HepG2 (cell line): Measurements from ENCODE around the gene TNFRSF13B. TPM values are rescaled to one million over a fixed set of nuclear protein-coding genes. Genes with fewer than 3 reads are reported as not detected.

Experiments used
- ATAC-seq: fragments of 200-7000 bp; cut with Tn5 transposase; 3 replicates; pipeline ENCODE4 v1.9.1; 2020; ENCODE audit warnings: mild to moderate bottlenecking, moderate library complexity
- BruUV-seq: library from RNA; stranded (reverse); fragments of 400-500 nt; replicated peaks from 2 replicates; lab custom pipeline; 2021; lab: Mats Ljungman, UMichigan
- CTCF ChIA-PET: fragments of 300-600 bp; formaldehyde crosslinking; extraction: SDS; loops from one replicate; lab custom pipeline; 2021; ENCODE audit warnings: low total read pairs, inconsistent platforms, low intra/inter-chr PET ratio; lab: Yijun Ruan, JAX
- POLR2A ChIA-PET: fragments of 350-600 bp; sonication (Branson Sonifier 250); formaldehyde crosslinking; loops from one replicate; lab custom pipeline; 2020; ENCODE audit warnings: antibody characterized with exemption, inconsistent platforms; lab: Yijun Ruan, JAX
- DNase-seq: peaks from one replicate; pipeline ENCODE4 v3.0.0-alpha.2; 2015; ENCODE audit warnings: low spot score
- FAIRE-seq: peaks from 3 replicates; lab custom pipeline; 2011; peaks lifted over from hg19 to GRCh38; lab: Jason Lieb, UNC
- H2AFZ ChIP-seq: one replicate; pipeline ENCODE4 v1.6.1; 2011; ENCODE audit warnings: low read length, inconsistent platforms
- H3K27ac ChIP-seq: fragments of 300-600 bp; 3 replicates; pipeline ENCODE4 v1.8.0; 2011; ENCODE audit warnings: mixed run types, mild to moderate bottlenecking, mixed read lengths, low read length, inconsistent platforms; ENCODE audit not compliant: insufficient read depth; ENCODE audit errors: extremely low read length
- H3K27me3 ChIP-seq, 2 experiments: fragments of 200-600 bp in 1 of 2; 2 replicates in 1 of 2; 3 replicates in 1 of 2; pipeline versions ENCODE4 v1.6.0 to v1.8.0; 2011; ENCODE audit warnings: low read length in 2 of 2, mild to moderate bottlenecking in 2 of 2, moderate library complexity in 2 of 2, inconsistent platforms in 1 of 2; ENCODE audit not compliant: insufficient read depth in 2 of 2, control insufficient read depth in 1 of 2
- H3K36me3 ChIP-seq, 2 experiments: fragments of 200-600 bp in 1 of 2; replicated peaks in 1 of 2; 2 replicates in 1 of 2; 3 replicates in 1 of 2; pipeline versions ENCODE4 v1.5.1 to v1.8.0; 2011; ENCODE audit warnings: low read length in 2 of 2, inconsistent platforms in 1 of 2; ENCODE audit not compliant: insufficient read depth in 2 of 2, control insufficient read depth in 1 of 2
- H3K4me1 ChIP-seq: 2 replicates; pipeline ENCODE4 v1.5.1; 2012; ENCODE audit warnings: low read length, inconsistent platforms; ENCODE audit not compliant: insufficient read depth
- H3K4me2 ChIP-seq: 2 replicates; pipeline ENCODE4 v1.6.0; 2011; ENCODE audit warnings: low read depth, low read length, inconsistent platforms
- H3K4me3 ChIP-seq, 3 experiments: fragments of 200-600 bp in 1 of 3; sonication (generic), shearing (Covaris generic) in 1 of 3; replicated peaks in 1 of 3; 2 replicates each; pipeline ENCODE4 v1.5.1; 2011 to 2016; ENCODE audit warnings: low read length in 3 of 3, inconsistent platforms in 2 of 3, low read depth in 2 of 3, mild to moderate bottlenecking in 2 of 3, control low read depth in 1 of 3, mixed read lengths in 1 of 3; ENCODE audit not compliant: insufficient read depth in 1 of 3
- H3K79me2 ChIP-seq: one replicate; pipeline ENCODE4 v1.6.1; 2011; ENCODE audit warnings: low read length, inconsistent platforms; ENCODE audit not compliant: insufficient read depth
- H3K9ac ChIP-seq: 2 replicates; pipeline ENCODE4 v1.6.0; 2011; ENCODE audit warnings: mild to moderate bottlenecking, low read depth, low read length, inconsistent platforms; ENCODE audit not compliant: insufficient read depth
- H3K9me3 ChIP-seq: 2 replicates; pipeline ENCODE4 v1.5.1; 2012; ENCODE audit warnings: mild to moderate bottlenecking, low read length
- H4K20me1 ChIP-seq: 2 replicates; pipeline ENCODE4 v1.6.0; 2011; ENCODE audit warnings: inconsistent platforms, mild to moderate bottlenecking, low read length, moderate library complexity; ENCODE audit not compliant: insufficient read depth
- GFI1 ChIP-seq: sonication (generic); formaldehyde crosslinking; IDR thresholded peaks from 2 replicates; pipeline ENCODE4 v1.5.0; 2020; ENCODE audit warnings: missing genetic modification reagents, mild to moderate bottlenecking, borderline replicate concordance
- HDAC1 ChIP-seq: sonication (generic); formaldehyde crosslinking; IDR thresholded peaks from 2 replicates; pipeline ENCODE4 v1.5.1; 2020; ENCODE audit warnings: mild to moderate bottlenecking, missing genetic modification reagents
- KAT7 ChIP-seq: IDR thresholded peaks from 2 replicates; pipeline ENCODE4 v1.6.1; 2018; ENCODE audit warnings: borderline replicate concordance, missing compliant biosample characterization
- MAFG ChIP-seq: sonication (generic); formaldehyde crosslinking; IDR thresholded peaks from 2 replicates; pipeline ENCODE4 v1.5.1; 2020; ENCODE audit warnings: mild to moderate bottlenecking, missing genetic modification reagents
- ZNF557 ChIP-seq: sonication (generic); formaldehyde crosslinking; IDR thresholded peaks from 2 replicates; pipeline ENCODE4 v1.4.0; 2020; ENCODE audit warnings: missing genetic modification reagents
- ZNF570 ChIP-seq: sonication (generic); formaldehyde crosslinking; IDR thresholded peaks from 2 replicates; pipeline ENCODE4 v1.4.0; 2020; ENCODE audit warnings: mild to moderate bottlenecking, missing genetic modification reagents, borderline replicate concordance
- ZNF746 ChIP-seq: sonication (generic); formaldehyde crosslinking; IDR thresholded peaks from 2 replicates; pipeline ENCODE4 v1.8.0; 2022; ENCODE audit warnings: mild to moderate bottlenecking, missing genetic modification reagents
- ZNF749 ChIP-seq: sonication (generic); formaldehyde crosslinking; IDR thresholded peaks from 2 replicates; pipeline ENCODE4 v1.8.0; 2022; ENCODE audit warnings: mild to moderate bottlenecking, missing genetic modification reagents, moderate library complexity, borderline replicate concordance
- WGBS: methylation state at CpG from one replicate; pipeline ENCODE4 v1.1.6; 2017; ENCODE audit warnings: low lambda C conversion rate; 5-methylcytosine and 5-hydroxymethylcytosine counted together
- in situ Hi-C: cut with HindIII; loops from 2 replicates; pipeline ENCODE4 v1.10.0; 2017; ENCODE audit warnings: low pct_unique_long_range_greater_than_20kb; ENCODE audit not compliant: extremely low pct_ligation_motif_present
- intact Hi-C: fragments of 100-400 bp; cut with micrococcal nuclease; formaldehyde crosslinking; loops from one replicate; pipeline ENCODE4 v1.10.0; 2022; ENCODE audit not compliant: unreplicated experiment
- polyA plus RNA-seq, 8 experiments: library from polyadenylated mRNA; depleted of rRNA in 3 of 8; stranded (reverse) in 7 of 8; unstranded in 1 of 8; fragments of >200 nt; fragmentation: Illumina TruSeq in 4 of 8; extraction: Trizol in 4 of 8; gene quantifications; 2 replicates each; pipeline versions ENCODE4 v1.2.1 to v1.2.3, GENCODE V29; 2011 to 2016; ENCODE audit warnings: low read depth in 4 of 8, missing spikeins in 1 of 8, mixed read lengths in 1 of 8; ENCODE audit not compliant: insufficient read depth in 1 of 8
- total RNA-seq, 5 experiments: library from RNA; depleted of rRNA; stranded (reverse); fragments of >200 nt; fragmentation: Illumina TruSeq; extraction: Trizol; gene quantifications; 2 replicates each; pipeline ENCODE4 v1.2.3, GENCODE V29; 2016; ENCODE audit warnings: low read depth in 1 of 5
- TF ChIP-seq, protein P1 (sequence below): sonication (generic); formaldehyde crosslinking; IDR thresholded peaks from 2 replicates; pipeline ENCODE4 v1.4.0; 2020; ENCODE audit warnings: mild to moderate bottlenecking, missing genetic modification reagents, borderline replicate concordance
- TF ChIP-seq, protein P2 (sequence below): sonication (generic); formaldehyde crosslinking; IDR thresholded peaks from 2 replicates; pipeline ENCODE4 v1.5.0; 2020; ENCODE audit warnings: missing genetic modification reagents, mild to moderate bottlenecking, borderline replicate concordance
- TF ChIP-seq, protein P3 (sequence below): sonication (generic); formaldehyde crosslinking; IDR thresholded peaks from 2 replicates; pipeline ENCODE4 v1.9.0; 2021; ENCODE audit warnings: mild to moderate bottlenecking, missing genetic modification reagents
- TF ChIP-seq, protein P4 (sequence below): sonication (generic); formaldehyde crosslinking; IDR thresholded peaks from 2 replicates; pipeline ENCODE4 v1.8.0; 2022; ENCODE audit warnings: missing genetic modification reagents, mild to moderate bottlenecking, moderate library complexity, borderline replicate concordance

The TNFRSF13B gene
- total and polyA plus RNA-seq, 2 of the 13 experiments (the other 11 are each of a cell fraction or from before 2014, with no cell fraction given) = not detected

DNA sequence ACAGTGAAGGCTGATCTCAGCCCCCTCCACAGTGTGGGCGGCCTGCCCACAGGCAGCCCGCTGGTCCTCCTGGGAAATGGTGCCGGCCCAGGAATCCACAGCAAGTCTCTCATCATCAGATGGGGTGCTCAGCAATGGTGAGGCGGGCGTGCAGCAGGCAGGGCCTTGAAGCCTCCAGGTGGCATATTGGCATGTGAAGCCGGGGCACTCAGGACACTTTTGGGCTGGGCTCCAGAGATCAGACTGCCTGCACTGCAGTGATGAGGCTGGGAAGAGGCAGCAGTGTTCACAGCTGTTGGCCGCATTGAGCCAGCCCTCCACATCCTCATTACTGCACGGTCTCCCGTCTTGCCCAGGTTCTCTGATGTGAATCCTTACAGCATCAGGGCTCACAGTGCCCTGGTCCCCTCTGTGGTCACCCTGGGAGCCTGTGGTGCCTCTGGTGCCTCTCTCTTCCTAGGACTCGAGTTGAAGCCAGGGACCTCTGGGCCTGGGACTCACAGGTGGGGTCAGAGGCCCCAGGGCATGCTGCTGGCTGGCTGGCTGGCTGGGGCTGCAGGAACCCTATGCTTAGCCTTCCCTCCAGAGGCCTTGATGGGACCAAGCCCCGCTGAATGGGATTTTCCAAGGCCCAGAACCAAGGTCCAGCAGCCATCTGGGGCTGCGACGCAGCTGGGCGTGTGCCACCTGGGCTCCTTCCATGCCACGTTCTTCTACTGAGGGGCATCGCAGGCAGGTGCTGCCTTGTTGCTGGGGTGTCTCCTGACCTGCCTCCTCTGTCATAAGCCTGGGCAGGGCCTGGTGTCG is 48.6 kb downstream of the TNFRSF13B start:
- in situ Hi-C loops = loop anchor here (5.0 kb wide), 1 partner anchor 64 kb away; no protein-coding TSS in a partner anchor
- TF ChIP-seq ZNF570 (CRISPR knock-in tag) (no peak), ZNF557 (no peak), MAFG (CRISPR knock-in tag) (no peak), ZNF749 (no peak), KAT7 (no peak), ZNF746 (CRISPR knock-in tag) (no peak), GFI1 (CRISPR knock-in tag) (no peak), HDAC1 (CRISPR knock-in tag) (no peak)
- TF ChIP-seq, protein P1, sequence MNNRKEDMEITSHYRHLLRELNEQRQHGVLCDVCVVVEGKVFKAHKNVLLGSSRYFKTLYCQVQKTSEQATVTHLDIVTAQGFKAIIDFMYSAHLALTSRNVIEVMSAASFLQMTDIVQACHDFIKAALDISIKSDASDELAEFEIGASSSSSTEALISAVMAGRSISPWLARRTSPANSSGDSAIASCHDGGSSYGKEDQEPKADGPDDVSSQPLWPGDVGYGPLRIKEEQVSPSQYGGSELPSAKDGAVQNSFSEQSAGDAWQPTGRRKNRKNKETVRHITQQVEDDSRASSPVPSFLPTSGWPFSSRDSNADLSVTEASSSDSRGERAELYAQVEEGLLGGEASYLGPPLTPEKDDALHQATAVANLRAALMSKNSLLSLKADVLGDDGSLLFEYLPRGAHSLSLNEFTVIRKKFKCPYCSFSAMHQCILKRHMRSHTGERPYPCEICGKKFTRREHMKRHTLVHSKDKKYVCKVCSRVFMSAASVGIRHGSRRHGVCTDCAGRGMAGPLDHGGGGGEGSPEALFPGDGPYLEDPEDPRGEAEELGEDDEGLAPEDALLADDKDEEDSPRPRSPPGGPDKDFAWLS (CRISPR knock-in tag) = no peak
- TF ChIP-seq, protein P2, sequence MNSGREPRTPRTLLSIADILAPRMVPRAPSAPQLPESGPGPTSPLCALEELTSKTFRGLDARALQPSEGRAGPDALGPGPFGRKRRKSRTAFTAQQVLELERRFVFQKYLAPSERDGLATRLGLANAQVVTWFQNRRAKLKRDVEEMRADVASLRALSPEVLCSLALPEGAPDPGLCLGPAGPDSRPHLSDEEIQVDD (CRISPR knock-in tag) = no peak
- TF ChIP-seq, protein P3, sequence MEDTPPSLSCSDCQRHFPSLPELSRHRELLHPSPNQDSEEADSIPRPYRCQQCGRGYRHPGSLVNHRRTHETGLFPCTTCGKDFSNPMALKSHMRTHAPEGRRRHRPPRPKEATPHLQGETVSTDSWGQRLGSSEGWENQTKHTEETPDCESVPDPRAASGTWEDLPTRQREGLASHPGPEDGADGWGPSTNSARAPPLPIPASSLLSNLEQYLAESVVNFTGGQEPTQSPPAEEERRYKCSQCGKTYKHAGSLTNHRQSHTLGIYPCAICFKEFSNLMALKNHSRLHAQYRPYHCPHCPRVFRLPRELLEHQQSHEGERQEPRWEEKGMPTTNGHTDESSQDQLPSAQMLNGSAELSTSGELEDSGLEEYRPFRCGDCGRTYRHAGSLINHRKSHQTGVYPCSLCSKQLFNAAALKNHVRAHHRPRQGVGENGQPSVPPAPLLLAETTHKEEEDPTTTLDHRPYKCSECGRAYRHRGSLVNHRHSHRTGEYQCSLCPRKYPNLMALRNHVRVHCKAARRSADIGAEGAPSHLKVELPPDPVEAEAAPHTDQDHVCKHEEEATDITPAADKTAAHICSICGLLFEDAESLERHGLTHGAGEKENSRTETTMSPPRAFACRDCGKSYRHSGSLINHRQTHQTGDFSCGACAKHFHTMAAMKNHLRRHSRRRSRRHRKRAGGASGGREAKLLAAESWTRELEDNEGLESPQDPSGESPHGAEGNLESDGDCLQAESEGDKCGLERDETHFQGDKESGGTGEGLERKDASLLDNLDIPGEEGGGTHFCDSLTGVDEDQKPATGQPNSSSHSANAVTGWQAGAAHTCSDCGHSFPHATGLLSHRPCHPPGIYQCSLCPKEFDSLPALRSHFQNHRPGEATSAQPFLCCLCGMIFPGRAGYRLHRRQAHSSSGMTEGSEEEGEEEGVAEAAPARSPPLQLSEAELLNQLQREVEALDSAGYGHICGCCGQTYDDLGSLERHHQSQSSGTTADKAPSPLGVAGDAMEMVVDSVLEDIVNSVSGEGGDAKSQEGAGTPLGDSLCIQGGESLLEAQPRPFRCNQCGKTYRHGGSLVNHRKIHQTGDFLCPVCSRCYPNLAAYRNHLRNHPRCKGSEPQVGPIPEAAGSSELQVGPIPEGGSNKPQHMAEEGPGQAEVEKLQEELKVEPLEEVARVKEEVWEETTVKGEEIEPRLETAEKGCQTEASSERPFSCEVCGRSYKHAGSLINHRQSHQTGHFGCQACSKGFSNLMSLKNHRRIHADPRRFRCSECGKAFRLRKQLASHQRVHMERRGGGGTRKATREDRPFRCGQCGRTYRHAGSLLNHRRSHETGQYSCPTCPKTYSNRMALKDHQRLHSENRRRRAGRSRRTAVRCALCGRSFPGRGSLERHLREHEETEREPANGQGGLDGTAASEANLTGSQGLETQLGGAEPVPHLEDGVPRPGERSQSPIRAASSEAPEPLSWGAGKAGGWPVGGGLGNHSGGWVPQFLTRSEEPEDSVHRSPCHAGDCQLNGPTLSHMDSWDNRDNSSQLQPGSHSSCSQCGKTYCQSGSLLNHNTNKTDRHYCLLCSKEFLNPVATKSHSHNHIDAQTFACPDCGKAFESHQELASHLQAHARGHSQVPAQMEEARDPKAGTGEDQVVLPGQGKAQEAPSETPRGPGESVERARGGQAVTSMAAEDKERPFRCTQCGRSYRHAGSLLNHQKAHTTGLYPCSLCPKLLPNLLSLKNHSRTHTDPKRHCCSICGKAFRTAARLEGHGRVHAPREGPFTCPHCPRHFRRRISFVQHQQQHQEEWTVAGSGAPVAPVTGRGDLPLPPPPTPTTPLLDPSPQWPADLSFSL = no peak
- TF ChIP-seq, protein P4, sequence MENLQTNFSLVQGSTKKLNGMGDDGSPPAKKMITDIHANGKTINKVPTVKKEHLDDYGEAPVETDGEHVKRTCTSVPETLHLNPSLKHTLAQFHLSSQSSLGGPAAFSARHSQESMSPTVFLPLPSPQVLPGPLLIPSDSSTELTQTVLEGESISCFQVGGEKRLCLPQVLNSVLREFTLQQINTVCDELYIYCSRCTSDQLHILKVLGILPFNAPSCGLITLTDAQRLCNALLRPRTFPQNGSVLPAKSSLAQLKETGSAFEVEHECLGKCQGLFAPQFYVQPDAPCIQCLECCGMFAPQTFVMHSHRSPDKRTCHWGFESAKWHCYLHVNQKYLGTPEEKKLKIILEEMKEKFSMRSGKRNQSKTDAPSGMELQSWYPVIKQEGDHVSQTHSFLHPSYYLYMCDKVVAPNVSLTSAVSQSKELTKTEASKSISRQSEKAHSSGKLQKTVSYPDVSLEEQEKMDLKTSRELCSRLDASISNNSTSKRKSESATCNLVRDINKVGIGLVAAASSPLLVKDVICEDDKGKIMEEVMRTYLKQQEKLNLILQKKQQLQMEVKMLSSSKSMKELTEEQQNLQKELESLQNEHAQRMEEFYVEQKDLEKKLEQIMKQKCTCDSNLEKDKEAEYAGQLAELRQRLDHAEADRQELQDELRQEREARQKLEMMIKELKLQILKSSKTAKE (CRISPR knock-in tag) = no peak

More for the DNA sequence above, 48.6 kb downstream of the TNFRSF13B start:
- FAIRE-seq = no peak
- POLR2A ChIA-PET = no interaction called here
- no peak overlapping the region for H3K27ac ChIP-seq
- H4K20me1 ChIP-seq = no peaks in the 10 kb centered on the region; the same call in 1 of the 2 replicates
- H3K27me3 ChIP-seq = peaks cover 9 to 29% of the 10 kb centered on the region in 2 experiments; a peak in 4 of 5 replicates
- no peak for ATAC-seq
- DNase-seq = no peak
- no peaks in the 10 kb centered on the region for H3K4me1 ChIP-seq
- H3K9ac ChIP-seq = no peak overlapping the region
- WGBS = 38% methylated on average over 5 of the region's 17 CpGs
- no TSS peak for BruUV-seq
- H3K9me3 ChIP-seq = no peaks in the 10 kb centered on the region
- CTCF ChIA-PET = interaction anchor here (0.7 to 1.2 kb wide), 2 partner anchors 68 to 69 kb away, joined by 3 read pairs; no protein-coding TSS in a partner anchor
- no peak overlapping the region for H3K4me2 ChIP-seq
- H3K36me3 ChIP-seq = no peaks in the 10 kb centered on the region
- no peaks in the 10 kb centered on the region for H3K79me2 ChIP-seq
- intact Hi-C loops = no loop called here
- no peak overlapping the region for H2AFZ ChIP-seq
- H3K4me3 ChIP-seq = no peak overlapping the region
